Kidney (tissue), 14 donors: Measurements from ENCODE around the gene SDC3. TPM values are rescaled to one million over a fixed set of nuclear protein-coding genes. Genes with fewer than 3 reads are reported as not detected.
A peak's percentile ranks its signal among the peaks of the same experiment; 100 is the strongest.

Source experiments
- DNase-seq, 5 donors: peaks; one replicate each; pipeline ENCODE4 v3.0.0-alpha.2; 2013 to 2020
- FAIRE-seq: peaks from 2 replicates; lab custom pipeline; 2012; peaks lifted over from hg19 to GRCh38; lab: Jason Lieb, UNC
- H3K27ac ChIP-seq, 2 donors: one replicate each; pipeline ENCODE4 v1.7.0; 2013; ENCODE audit warnings: low read depth in 2 of 2, low read length in 2 of 2, inconsistent platforms in 1 of 2
- H3K27me3 ChIP-seq: one replicate; pipeline ENCODE4 v1.7.1; 2013; ENCODE audit warnings: low read length, inconsistent platforms; ENCODE audit not compliant: control insufficient read depth, insufficient read depth
- H3K36me3 ChIP-seq, 3 donors: one replicate each; pipeline versions ENCODE4 v1.7.0 to v1.7.1; 2013; ENCODE audit warnings: low read length in 3 of 3, control low read depth in 1 of 3, inconsistent platforms in 1 of 3; ENCODE audit not compliant: insufficient read depth in 3 of 3, control insufficient read depth in 2 of 3
- H3K4me1 ChIP-seq, 3 donors: one replicate each; pipeline versions ENCODE4 v1.7.0 to v1.7.1; 2013; ENCODE audit warnings: low read length in 3 of 3, inconsistent platforms in 1 of 3, low read depth in 1 of 3; ENCODE audit not compliant: control insufficient read depth in 2 of 3, insufficient read depth in 2 of 3
- H3K4me3 ChIP-seq, 3 donors: one replicate each; pipeline versions ENCODE4 v1.7.0 to v1.8.1; 2013; ENCODE audit warnings: low read length in 3 of 3, control low read depth in 1 of 3, inconsistent platforms in 1 of 3
- H3K9ac ChIP-seq, 3 donors: one replicate each; pipeline versions ENCODE4 v1.7.0 to v1.7.1; 2013; ENCODE audit warnings: low read length in 3 of 3, control low read depth in 1 of 3, inconsistent platforms in 1 of 3
- H3K9me3 ChIP-seq, 3 donors: one replicate each; pipeline versions ENCODE4 v1.7.0 to v1.7.1; 2013; ENCODE audit warnings: low read length in 3 of 3, control low read depth in 1 of 3, inconsistent platforms in 1 of 3; ENCODE audit not compliant: control insufficient read depth in 2 of 3, insufficient read depth in 1 of 3
- intact Hi-C: fragments of 100-400 bp; cut with DNase I; formaldehyde crosslinking; loops from one replicate; pipeline ENCODE4 v1.11.1; 2022
- polyA plus RNA-seq: library from polyadenylated mRNA; stranded (reverse); fragments of 350-450 nt; fragmentation: Illumina TruSeq; extraction: RNeasy Lipid Tissue Mini Kit (QIAGEN cat#74804); gene quantifications from one replicate; pipeline ENCODE4 v1.2.3, GENCODE V29; 2014; ENCODE audit warnings: low read depth, low replicate concordance; ENCODE audit not compliant: insufficient read depth
- total RNA-seq: library from RNA; stranded (reverse); fragmentation: NEBNext Ultra II Directional; extraction: Animal tissue kit (Norgen Biotek cat#: 25700); gene quantifications from one replicate; pipeline ENCODE4 v1.2.1, GENCODE V29; 2021
- TF ChIP-seq, protein P1 (sequence below): IDR thresholded peaks from 3 replicates; pipeline ENCODE4 v1.5.1; 2012; ENCODE audit warnings: mild to moderate bottlenecking, moderate library complexity, borderline replicate concordance; ENCODE audit not compliant: insufficient read depth; ENCODE audit errors: extremely low read depth
- donor health status: control.
- donor health status: control.
- donor health status: control.
- donor health status: control.
- donor health status: control.
- donor health status: DM: yes; HTN: yes; CAD: no.
- donor health status: Normal renal cell carcinoma (clear cell type).

The SDC3 gene
- total and polyA plus RNA-seq, 2 donors from 2014 or later: 11.0 to 58.7 TPM

DNA sequence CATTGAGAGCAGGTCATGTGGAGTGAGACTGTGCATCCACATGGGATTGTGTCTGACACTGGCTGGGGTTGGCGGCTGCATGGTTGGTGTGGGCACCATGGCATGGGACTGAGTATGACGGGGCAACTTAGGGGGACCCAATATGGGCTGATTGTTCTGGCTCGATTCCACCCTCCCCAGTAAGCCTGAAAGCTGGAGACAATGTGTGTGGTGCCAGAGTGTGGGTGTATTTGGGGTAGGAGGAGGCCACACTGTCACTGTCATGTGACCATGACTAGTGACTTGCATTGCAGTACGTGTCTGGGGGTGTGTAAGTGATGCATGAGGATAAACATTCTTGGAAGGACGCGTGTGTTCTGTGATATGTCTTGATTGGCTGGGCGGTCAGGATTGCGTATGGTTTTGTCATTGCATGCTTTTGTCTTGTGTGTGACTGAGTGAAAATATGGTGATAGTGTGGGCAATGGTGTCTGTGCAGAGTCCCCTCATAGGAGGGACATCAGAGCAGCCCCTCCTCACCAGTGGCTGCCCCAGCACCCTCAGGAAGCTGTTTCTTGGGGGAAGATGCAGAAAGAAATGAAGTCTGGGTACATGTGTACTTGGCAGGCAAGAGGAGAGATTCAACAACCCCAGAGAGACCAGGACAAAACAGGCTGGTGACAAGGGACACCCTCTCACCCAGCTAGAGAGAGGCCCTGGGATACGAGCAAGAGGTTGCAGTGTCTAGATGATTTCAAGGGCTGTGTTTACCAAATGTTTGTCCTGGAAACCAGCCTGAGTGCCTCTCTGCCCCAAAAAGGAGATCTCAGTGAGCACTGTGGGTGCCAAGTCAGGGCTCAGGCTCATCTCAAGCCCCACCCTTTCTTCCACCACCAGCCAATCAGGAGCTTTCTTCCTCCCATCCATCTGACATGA is 36.3 kb downstream of the SDC3 start:
- H3K27ac ChIP-seq: no peak overlapping the region
- peaks cover 0 to 8% (median 4%) of the 10 kb centered on the region in 3 donors for H3K36me3 ChIP-seq
- DNase-seq: peak in 1 of 5 donors; percentile 9
- H3K4me1 ChIP-seq: no peaks in the 10 kb centered on the region
- H3K9me3 ChIP-seq: peaks cover 0 to 10% (median 2%) of the 10 kb centered on the region in 3 donors
- H3K4me3 ChIP-seq: no peak overlapping the region
- intact Hi-C loops: no loop called here
- FAIRE-seq: no peak
- TF ChIP-seq, protein P1, sequence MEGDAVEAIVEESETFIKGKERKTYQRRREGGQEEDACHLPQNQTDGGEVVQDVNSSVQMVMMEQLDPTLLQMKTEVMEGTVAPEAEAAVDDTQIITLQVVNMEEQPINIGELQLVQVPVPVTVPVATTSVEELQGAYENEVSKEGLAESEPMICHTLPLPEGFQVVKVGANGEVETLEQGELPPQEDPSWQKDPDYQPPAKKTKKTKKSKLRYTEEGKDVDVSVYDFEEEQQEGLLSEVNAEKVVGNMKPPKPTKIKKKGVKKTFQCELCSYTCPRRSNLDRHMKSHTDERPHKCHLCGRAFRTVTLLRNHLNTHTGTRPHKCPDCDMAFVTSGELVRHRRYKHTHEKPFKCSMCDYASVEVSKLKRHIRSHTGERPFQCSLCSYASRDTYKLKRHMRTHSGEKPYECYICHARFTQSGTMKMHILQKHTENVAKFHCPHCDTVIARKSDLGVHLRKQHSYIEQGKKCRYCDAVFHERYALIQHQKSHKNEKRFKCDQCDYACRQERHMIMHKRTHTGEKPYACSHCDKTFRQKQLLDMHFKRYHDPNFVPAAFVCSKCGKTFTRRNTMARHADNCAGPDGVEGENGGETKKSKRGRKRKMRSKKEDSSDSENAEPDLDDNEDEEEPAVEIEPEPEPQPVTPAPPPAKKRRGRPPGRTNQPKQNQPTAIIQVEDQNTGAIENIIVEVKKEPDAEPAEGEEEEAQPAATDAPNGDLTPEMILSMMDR: no peak
- H3K27me3 ChIP-seq: no peaks in the 10 kb centered on the region
- H3K9ac ChIP-seq: no peak overlapping the region

DNA sequence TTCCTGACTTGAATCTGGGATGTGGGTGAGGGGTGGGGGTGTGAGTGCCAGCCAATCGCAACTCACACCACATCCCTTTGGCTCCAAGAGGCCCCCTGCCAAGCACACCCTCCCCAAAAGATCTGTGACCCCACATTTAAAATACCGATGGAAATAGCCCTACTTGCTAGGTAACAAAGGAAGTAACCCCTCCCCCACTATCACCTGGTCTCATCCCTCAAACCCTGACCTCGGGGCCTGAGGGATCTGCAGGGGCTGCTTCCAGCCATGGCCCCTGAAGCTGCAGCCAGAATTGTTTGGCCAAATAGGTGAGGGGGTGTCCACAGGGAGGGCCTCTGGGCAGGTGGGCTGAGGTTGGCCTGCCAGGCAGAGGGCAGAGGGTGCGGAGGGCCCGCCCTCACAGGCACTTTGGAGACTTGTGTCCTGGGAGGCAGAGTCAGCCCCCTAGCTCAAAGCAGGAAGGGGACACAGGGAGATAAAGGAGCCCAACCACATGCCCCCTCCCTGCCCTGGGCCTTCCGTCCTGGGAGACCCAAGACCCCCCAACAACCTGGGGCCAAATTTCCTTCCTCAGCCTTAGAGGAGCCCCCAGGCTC is 37.2 kb downstream of the SDC3 start:
- no peak overlapping the region for H3K9ac ChIP-seq
- H3K27ac ChIP-seq: no peak overlapping the region
- H3K27me3 ChIP-seq: no peaks in the 10 kb centered on the region
- intact Hi-C loops: no loop called here
- DNase-seq (peak in 1 of 5 donors; percentile 42), FAIRE-seq (no peak)
- no peaks in the 10 kb centered on the region for H3K4me1 ChIP-seq
- peaks cover 0 to 8% (median 4%) of the 10 kb centered on the region in 3 donors for H3K36me3 ChIP-seq
- TF ChIP-seq, protein P1: no peak
- no peak overlapping the region for H3K4me3 ChIP-seq
- H3K9me3 ChIP-seq: peaks cover 0 to 10% (median 2%) of the 10 kb centered on the region in 3 donors

DNA sequence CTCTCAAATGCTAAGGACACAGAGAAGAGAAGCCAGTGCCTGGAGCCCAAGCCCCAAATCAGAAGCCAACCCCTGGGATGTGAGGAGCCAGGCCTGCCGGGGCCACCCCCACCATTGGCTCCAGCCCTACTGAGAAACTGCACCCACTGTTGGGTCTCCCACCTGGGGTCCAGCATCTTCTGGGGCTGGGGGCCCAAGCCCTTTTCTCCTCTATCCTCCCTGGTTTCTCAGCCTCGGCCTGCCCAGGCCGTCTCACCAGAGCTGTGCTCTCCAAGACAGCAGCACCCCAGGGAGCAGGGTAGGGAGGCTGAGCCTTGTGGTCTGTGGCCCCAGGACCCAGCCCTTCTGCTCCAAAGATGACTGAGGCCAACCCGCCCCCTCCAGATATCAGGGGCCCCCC is 37.9 kb downstream of the SDC3 start:
- H3K36me3 ChIP-seq: peaks cover 0 to 8% (median 4%) of the 10 kb centered on the region in 3 donors
- H3K9me3 ChIP-seq: peaks cover 0 to 10% (median 2%) of the 10 kb centered on the region in 3 donors
- peak in 1 of 5 donors; percentile 56 for DNase-seq
- no peak overlapping the region for H3K27ac ChIP-seq
- intact Hi-C loops: no loop called here
- H3K4me3 ChIP-seq: no peak overlapping the region
- H3K4me1 ChIP-seq: no peaks in the 10 kb centered on the region
- no peak for FAIRE-seq
- no peak overlapping the region for H3K9ac ChIP-seq
- TF ChIP-seq, protein P1: no peak
- H3K27me3 ChIP-seq: no peaks in the 10 kb centered on the region
